NT2/D1 (cell line): ENCODE results near the gene MROH9.

Source experiments
- SUZ12 ChIP-seq: IDR thresholded peaks from 2 replicates; pipeline ENCODE4 v1.6.1; 2011; ENCODE audit not compliant: insufficient read length, insufficient read depth; ENCODE audit errors: extremely low read depth
- YY1 ChIP-seq: IDR thresholded peaks from 2 replicates; pipeline ENCODE4 v1.6.1; 2011; ENCODE audit not compliant: insufficient read length, insufficient read depth
- ZNF274 ChIP-seq: IDR thresholded peaks from 2 replicates; pipeline ENCODE4 v1.6.1; 2011; ENCODE audit warnings: mild to moderate bottlenecking, low read depth, low read length

DNA sequence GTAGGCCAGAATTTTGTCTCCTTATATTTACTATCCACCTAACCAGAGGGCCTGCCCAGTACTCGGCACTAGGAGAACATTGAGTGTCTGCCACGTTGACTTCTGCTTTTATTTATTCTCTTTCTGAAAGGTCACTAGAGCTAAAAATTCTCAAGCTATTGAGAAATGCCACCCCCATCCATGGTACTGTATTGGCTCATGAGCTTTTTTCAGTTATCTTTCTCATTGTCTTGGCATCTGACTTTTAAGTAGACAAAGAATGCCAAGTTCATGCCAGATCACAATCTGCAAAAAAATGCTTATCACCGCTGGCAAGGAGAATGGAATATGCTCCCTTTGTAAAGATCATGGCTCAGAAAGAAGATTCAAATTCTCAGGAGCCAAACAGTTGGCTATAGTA, 49.8 kb upstream of the MROH9 start:
- TF ChIP-seq ZNF274 = no peak
- TF ChIP-seq YY1 = no peak
- no peak for TF ChIP-seq SUZ12
